ENCODE measurements around the gene SCGB2A2.

The SCGB2A2 gene

GRCh38 chr11:62251698-62252097, 18.3 kb upstream of the SCGB2A2 start:
- whole genome bisulfite sequencing, 2 experiments = 64 to 72% methylated on average over 4 of the region's 4 CpGs
- Histone ChIP-seq H3K9me3 (ENCODE audit: control insufficient read depth, low read length) (no peaks in the 10 kb centered on the region), H3K4me1 (ENCODE audit: control insufficient read depth, insufficient read depth, low read length) (no peaks in the 10 kb centered on the region), H3K27ac (ENCODE audit: insufficient read depth, low read depth, low read length, poor library complexity, severe bottlenecking) (no peak overlapping the region), H3K36me3 (ENCODE audit: control insufficient read depth, insufficient read depth, low read length) (no peaks in the 10 kb centered on the region), H3K4me3 (ENCODE audit: insufficient read depth, low read depth, low read length) (no peak overlapping the region), H3K27me3 (ENCODE audit: control insufficient read depth, insufficient read depth, low read length, poor library complexity, severe bottlenecking) (no peaks in the 10 kb centered on the region)

- Histone ChIP-seq H3K36me3 (ENCODE audit: control insufficient read depth, insufficient read depth, low read length) (no peaks in the 10 kb centered on the region), H3K27me3 (ENCODE audit: control insufficient read depth, insufficient read depth, low read length, poor library complexity, severe bottlenecking) (no peaks in the 10 kb centered on the region), H3K27ac (ENCODE audit: insufficient read depth, low read depth, low read length, poor library complexity, severe bottlenecking) (no peak overlapping the region), H3K4me3 (ENCODE audit: insufficient read depth, low read depth, low read length) (no peak overlapping the region), H3K9me3 (ENCODE audit: control insufficient read depth, low read length) (no peaks in the 10 kb centered on the region), H3K4me1 (ENCODE audit: control insufficient read depth, insufficient read depth, low read length) (no peaks in the 10 kb centered on the region)
- WGBS, 2 experiments = 60 to 71% methylated on average over 2 to 3 of the region's 3 CpGs
These were observed 15.9 kb upstream of the SCGB2A2 start for GRCh38 chr11:62253999-62254542.

GRCh38 chr11:62256281-62256680, 13.7 kb upstream of the SCGB2A2 start:
- H3K27me3 ChIP-seq (ENCODE audit: control insufficient read depth, insufficient read depth, low read length, poor library complexity, severe bottlenecking) = no peaks in the 10 kb centered on the region
- H3K27ac ChIP-seq (ENCODE audit: insufficient read depth, low read depth, low read length, poor library complexity, severe bottlenecking) = no peak overlapping the region
- H3K4me1 ChIP-seq (ENCODE audit: control insufficient read depth, insufficient read depth, low read length) = no peaks in the 10 kb centered on the region
- no peaks in the 10 kb centered on the region for H3K9me3 ChIP-seq (ENCODE audit: control insufficient read depth, low read length)
- no peak overlapping the region for H3K4me3 ChIP-seq (ENCODE audit: insufficient read depth, low read depth, low read length)
- WGBS, 2 experiments = 85 to 91% methylated on average over 1 to 2 of the region's 2 CpGs
- H3K36me3 ChIP-seq (ENCODE audit: control insufficient read depth, insufficient read depth, low read length) = no peaks in the 10 kb centered on the region

- H3K27me3 ChIP-seq (ENCODE audit: control insufficient read depth, insufficient read depth, low read length, poor library complexity, severe bottlenecking) = no peaks in the 10 kb centered on the region
- no peaks in the 10 kb centered on the region for H3K4me1 ChIP-seq (ENCODE audit: control insufficient read depth, insufficient read depth, low read length)
- no peak overlapping the region for H3K27ac ChIP-seq (ENCODE audit: insufficient read depth, low read depth, low read length, poor library complexity, severe bottlenecking)
- H3K9me3 ChIP-seq (ENCODE audit: control insufficient read depth, low read length) = no peaks in the 10 kb centered on the region
- WGBS, 2 experiments = 71 to 73% methylated on average over 6 of the region's 6 CpGs
- H3K4me3 ChIP-seq (ENCODE audit: insufficient read depth, low read depth, low read length) = no peak overlapping the region
- no peaks in the 10 kb centered on the region for H3K36me3 ChIP-seq (ENCODE audit: control insufficient read depth, insufficient read depth, low read length)
These were observed 9.6 kb upstream of the SCGB2A2 start for GRCh38 chr11:62260261-62260953.

DNA sequence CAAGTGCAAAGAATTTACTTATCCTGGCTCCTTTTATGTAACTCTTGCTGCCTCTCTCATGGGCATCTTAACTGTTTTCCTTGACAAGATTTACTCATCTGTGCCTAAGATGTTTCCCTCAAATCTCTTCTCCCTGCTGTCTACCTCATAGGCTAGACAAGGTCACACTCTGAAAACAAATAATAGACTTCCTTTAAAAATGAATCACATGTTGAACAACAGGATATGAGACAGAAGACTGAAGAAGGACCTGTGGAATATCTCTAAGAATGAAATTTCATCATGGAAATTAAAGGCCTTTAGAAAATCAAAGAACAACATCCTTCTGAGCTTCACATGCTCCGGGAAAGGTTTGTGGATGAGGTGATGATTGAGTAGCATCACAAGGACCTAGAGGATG, 6.0 kb upstream of the SCGB2A2 start:
- Histone ChIP-seq H3K27me3 (ENCODE audit: control insufficient read depth, insufficient read depth, low read length, poor library complexity, severe bottlenecking) (no peaks in the 10 kb centered on the region), H3K9me3 (ENCODE audit: control insufficient read depth, low read length) (no peaks in the 10 kb centered on the region), H3K27ac (ENCODE audit: insufficient read depth, low read depth, low read length, poor library complexity, severe bottlenecking) (no peak overlapping the region), H3K4me1 (ENCODE audit: control insufficient read depth, insufficient read depth, low read length) (no peaks in the 10 kb centered on the region), H3K4me3 (ENCODE audit: insufficient read depth, low read depth, low read length) (no peak overlapping the region), H3K36me3 (ENCODE audit: control insufficient read depth, insufficient read depth, low read length) (no peaks in the 10 kb centered on the region)
- WGBS, 2 experiments = 95 to 96% methylated on average over 1 of the region's 1 CpG

DNA sequence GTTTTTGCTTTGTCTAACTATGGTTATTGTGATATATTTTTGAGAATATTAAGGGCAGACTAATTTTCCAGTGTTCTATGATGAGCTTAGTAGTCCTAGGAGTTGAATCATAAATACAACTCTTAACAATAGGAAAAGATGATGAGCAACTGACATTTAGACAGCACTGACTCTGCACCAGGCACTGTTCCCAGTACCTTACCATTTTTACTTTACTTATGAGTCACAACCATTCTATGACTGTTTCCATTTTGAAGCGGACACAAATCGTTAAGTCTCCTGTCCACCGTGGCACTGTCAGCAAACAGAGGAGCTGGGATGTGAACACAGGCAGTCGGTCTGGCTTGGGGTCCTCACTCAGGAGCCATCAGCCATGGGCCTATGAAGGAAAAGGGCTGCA, 3.4 kb upstream of the SCGB2A2 start:
- Histone ChIP-seq H3K27ac (ENCODE audit: insufficient read depth, low read depth, low read length, poor library complexity, severe bottlenecking) (no peak overlapping the region), H3K4me3 (ENCODE audit: insufficient read depth, low read depth, low read length) (no peak overlapping the region), H3K4me1 (ENCODE audit: control insufficient read depth, insufficient read depth, low read length) (no peaks in the 10 kb centered on the region), H3K36me3 (ENCODE audit: control insufficient read depth, insufficient read depth, low read length) (no peaks in the 10 kb centered on the region), H3K9me3 (ENCODE audit: control insufficient read depth, low read length) (no peaks in the 10 kb centered on the region), H3K27me3 (ENCODE audit: control insufficient read depth, insufficient read depth, low read length, poor library complexity, severe bottlenecking) (no peaks in the 10 kb centered on the region)
- WGBS, 2 experiments = 87 to 88% methylated on average over 4 of the region's 4 CpGs

GRCh38 chr11:62267050-62267449, 2.9 kb upstream of the SCGB2A2 start:
- Histone ChIP-seq H3K4me1 (ENCODE audit: control insufficient read depth, insufficient read depth, low read length) (no peaks in the 10 kb centered on the region), H3K4me3 (ENCODE audit: insufficient read depth, low read depth, low read length) (no peak overlapping the region), H3K27me3 (ENCODE audit: control insufficient read depth, insufficient read depth, low read length, poor library complexity, severe bottlenecking) (no peaks in the 10 kb centered on the region), H3K9me3 (ENCODE audit: control insufficient read depth, low read length) (no peaks in the 10 kb centered on the region), H3K36me3 (ENCODE audit: control insufficient read depth, insufficient read depth, low read length) (no peaks in the 10 kb centered on the region), H3K27ac (ENCODE audit: insufficient read depth, low read depth, low read length, poor library complexity, severe bottlenecking) (no peak overlapping the region)
- 75 to 90% methylated on average over 1 of the region's 1 CpG for WGBS, 2 experiments

- H3K4me3 ChIP-seq (ENCODE audit: insufficient read depth, low read depth, low read length) = no peak overlapping the region
- 84 to 91% methylated on average over 3 of the region's 3 CpGs for WGBS, 2 experiments
- H3K27ac ChIP-seq (ENCODE audit: insufficient read depth, low read depth, low read length, poor library complexity, severe bottlenecking) = no peak overlapping the region
- no peaks in the 10 kb centered on the region for H3K27me3 ChIP-seq (ENCODE audit: control insufficient read depth, insufficient read depth, low read length, poor library complexity, severe bottlenecking)
- no peaks in the 10 kb centered on the region for H3K4me1 ChIP-seq (ENCODE audit: control insufficient read depth, insufficient read depth, low read length)
- H3K36me3 ChIP-seq (ENCODE audit: control insufficient read depth, insufficient read depth, low read length) = no peaks in the 10 kb centered on the region
- H3K9me3 ChIP-seq (ENCODE audit: control insufficient read depth, low read length) = no peaks in the 10 kb centered on the region
These were observed 2.4 kb upstream of the SCGB2A2 start for GRCh38 chr11:62267576-62267975.

DNA sequence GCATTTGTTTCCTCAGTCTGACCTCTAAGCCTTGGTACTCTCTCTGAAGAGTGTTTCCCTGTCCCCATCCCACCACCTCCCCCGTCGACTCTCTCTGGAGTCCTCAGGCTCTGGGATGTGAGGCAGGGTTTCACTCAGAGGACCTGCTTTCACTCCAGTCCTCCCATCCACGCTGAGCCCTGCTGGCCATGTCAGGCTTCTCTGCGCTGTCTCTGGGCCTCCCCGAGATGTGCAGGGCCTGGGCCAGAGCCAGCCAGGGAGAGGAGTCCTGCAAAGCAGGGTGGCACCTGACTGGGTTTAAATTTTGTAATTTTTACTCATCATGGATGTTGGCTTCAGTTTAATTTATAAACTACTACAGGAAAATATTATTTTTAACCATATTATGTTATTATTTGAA, 3.3 kb downstream of the SCGB2A2 start:
- H3K9me3 ChIP-seq (ENCODE audit: control insufficient read depth, low read length) = no peaks in the 10 kb centered on the region
- no peaks in the 10 kb centered on the region for H3K27me3 ChIP-seq (ENCODE audit: control insufficient read depth, insufficient read depth, low read length, poor library complexity, severe bottlenecking)
- 84 to 86% methylated on average over 5 of the region's 5 CpGs for WGBS, 2 experiments

DNA sequence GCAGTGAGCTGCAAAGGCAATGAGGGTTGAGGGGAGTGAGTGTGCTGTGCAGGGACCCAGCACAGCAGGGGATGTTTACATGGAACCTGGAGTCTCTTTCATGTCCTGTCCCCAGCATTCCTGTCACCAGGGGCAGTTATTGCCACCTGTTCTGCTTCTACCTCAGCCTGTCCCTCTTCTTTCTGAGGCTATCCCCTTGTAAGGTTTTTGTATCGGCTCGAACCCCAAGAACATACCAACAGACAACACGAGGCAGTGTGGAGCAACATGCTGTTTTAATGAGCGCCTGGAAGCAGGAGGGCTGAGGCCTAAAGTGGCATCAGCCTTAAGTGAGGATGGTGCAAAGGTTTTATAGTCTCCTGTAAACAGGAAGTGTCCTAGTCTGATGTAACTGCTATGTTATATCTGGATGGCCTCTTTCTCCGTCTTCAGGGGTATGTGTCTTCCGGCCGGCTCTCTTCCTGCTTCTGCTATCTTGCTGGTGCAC, 3.9 kb downstream of the SCGB2A2 start:
- H3K4me3 ChIP-seq (ENCODE audit: insufficient read depth, low read depth, low read length) = no peak overlapping the region
- H3K9me3 ChIP-seq (ENCODE audit: control insufficient read depth, low read length) = no peaks in the 10 kb centered on the region
- no peak overlapping the region for H3K27ac ChIP-seq (ENCODE audit: insufficient read depth, low read depth, low read length, poor library complexity, severe bottlenecking)
- no peaks in the 10 kb centered on the region for H3K4me1 ChIP-seq (ENCODE audit: control insufficient read depth, insufficient read depth, low read length)
- H3K36me3 ChIP-seq (ENCODE audit: control insufficient read depth, insufficient read depth, low read length) = no peaks in the 10 kb centered on the region
- WGBS, 2 experiments = 88 to 90% methylated on average over 7 of the region's 7 CpGs
- no peaks in the 10 kb centered on the region for H3K27me3 ChIP-seq (ENCODE audit: control insufficient read depth, insufficient read depth, low read length, poor library complexity, severe bottlenecking)

More for the DNA sequence above, 3.3 kb downstream of the SCGB2A2 start:
- Histone ChIP-seq H3K27ac (ENCODE audit: insufficient read depth, low read depth, low read length, poor library complexity, severe bottlenecking) (no peak overlapping the region), H3K4me3 (ENCODE audit: insufficient read depth, low read depth, low read length) (no peak overlapping the region), H3K36me3 (ENCODE audit: control insufficient read depth, insufficient read depth, low read length) (no peaks in the 10 kb centered on the region), H3K4me1 (ENCODE audit: control insufficient read depth, insufficient read depth, low read length) (no peaks in the 10 kb centered on the region)
